Measurements from ENCODE around the gene GAGE12J.

- TF ChIP-seq CTCF (IDR thresholded peaks at IDR 0.05 in 2 of 3, conservative IDR thresholded peaks at IDR 0.05 in 1 of 3; ENCODE audit: borderline replicate concordance in 1 of 3, insufficient read depth in 1 of 3, low read depth in 2 of 3, low read length in 2 of 3) (no peak), EZH2 (IDR thresholded peaks at IDR 0.05) (no peak)
Observed at GRCh38 chrX:49286136-49286535, 35.7 kb upstream of the GAGE12J start.
